Vagina (tissue), 2 donors: ENCODE measurements around the gene TSPAN32. TPM values are rescaled to one million over a fixed set of nuclear protein-coding genes. Genes with fewer than 3 reads are reported as not detected.

ENCODE experiments used
- DNase-seq, 2 donors: peaks; one replicate each; pipeline ENCODE4 v3.0.0-alpha.2; 2017; ENCODE audit errors: extremely low spot score in 2 of 2
- H3K27ac ChIP-seq: fragments of 200-600 bp; sonication (generic); one replicate; pipeline ENCODE4 v1.5.1; 2019
- H3K27me3 ChIP-seq: fragments of 200-600 bp; sonication (generic); one replicate; pipeline ENCODE4 v1.5.1; 2019
- H3K36me3 ChIP-seq, 2 donors: fragments of 200-600 bp; sonication (generic); one replicate each; pipeline ENCODE4 v1.5.1; 2017 to 2019
- H3K4me1 ChIP-seq: fragments of 200-600 bp; sonication (generic); one replicate; pipeline ENCODE4 v1.5.1; 2019
- H3K4me3 ChIP-seq, 2 donors: fragments of 200-600 bp; sonication (generic); 1 replicate in 1 of 2; 2 replicates in 1 of 2; pipeline ENCODE4 v1.5.1; 2016 to 2019
- H3K9me3 ChIP-seq: fragments of 200-600 bp; sonication (generic); one replicate; pipeline ENCODE4 v1.5.1; 2019
- CTCF ChIP-seq, 3 experiments: fragments of 450-650 bp in 2 of 3; fragments of 200-600 bp in 1 of 3; sonication (generic) in 1 of 3; IDR thresholded peaks; one replicate each; pipeline ENCODE4 v1.5.1; 2017 to 2019; ENCODE audit warnings: antibody characterized with exemption in 3 of 3, mild to moderate bottlenecking in 2 of 3, moderate library complexity in 2 of 3
- POLR2A ChIP-seq, 2 donors: fragments of 450-650 bp; IDR thresholded peaks; one replicate each; pipeline ENCODE4 v1.6.1; 2017; ENCODE audit warnings: antibody characterized with exemption in 2 of 2, mild to moderate bottlenecking in 2 of 2, moderate library complexity in 2 of 2
- POLR2AphosphoS5 ChIP-seq, 2 donors: sonication (generic); formaldehyde crosslinking; IDR thresholded peaks; one replicate each; pipeline ENCODE4 v1.9.0; 2017; ENCODE audit warnings: antibody characterized with exemption in 2 of 2, mild to moderate bottlenecking in 2 of 2, low read depth in 1 of 2; ENCODE audit not compliant: insufficient read depth in 1 of 2
- intact Hi-C: fragments of 100-400 bp; cut with DNase I; formaldehyde crosslinking; loops from one replicate; pipeline ENCODE4 v1.15.1; 2023
- total RNA-seq: library from RNA; depleted of rRNA; stranded (reverse); fragments of >200 nt; gene quantifications from one replicate; pipeline ENCODE4 v1.2.3, GENCODE V29; 2016

Gene TSPAN32, protein sequence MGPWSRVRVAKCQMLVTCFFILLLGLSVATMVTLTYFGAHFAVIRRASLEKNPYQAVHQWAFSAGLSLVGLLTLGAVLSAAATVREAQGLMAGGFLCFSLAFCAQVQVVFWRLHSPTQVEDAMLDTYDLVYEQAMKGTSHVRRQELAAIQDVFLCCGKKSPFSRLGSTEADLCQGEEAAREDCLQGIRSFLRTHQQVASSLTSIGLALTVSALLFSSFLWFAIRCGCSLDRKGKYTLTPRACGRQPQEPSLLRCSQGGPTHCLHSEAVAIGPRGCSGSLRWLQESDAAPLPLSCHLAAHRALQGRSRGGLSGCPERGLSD
- total RNA-seq: 3.7 TPM

DNA sequence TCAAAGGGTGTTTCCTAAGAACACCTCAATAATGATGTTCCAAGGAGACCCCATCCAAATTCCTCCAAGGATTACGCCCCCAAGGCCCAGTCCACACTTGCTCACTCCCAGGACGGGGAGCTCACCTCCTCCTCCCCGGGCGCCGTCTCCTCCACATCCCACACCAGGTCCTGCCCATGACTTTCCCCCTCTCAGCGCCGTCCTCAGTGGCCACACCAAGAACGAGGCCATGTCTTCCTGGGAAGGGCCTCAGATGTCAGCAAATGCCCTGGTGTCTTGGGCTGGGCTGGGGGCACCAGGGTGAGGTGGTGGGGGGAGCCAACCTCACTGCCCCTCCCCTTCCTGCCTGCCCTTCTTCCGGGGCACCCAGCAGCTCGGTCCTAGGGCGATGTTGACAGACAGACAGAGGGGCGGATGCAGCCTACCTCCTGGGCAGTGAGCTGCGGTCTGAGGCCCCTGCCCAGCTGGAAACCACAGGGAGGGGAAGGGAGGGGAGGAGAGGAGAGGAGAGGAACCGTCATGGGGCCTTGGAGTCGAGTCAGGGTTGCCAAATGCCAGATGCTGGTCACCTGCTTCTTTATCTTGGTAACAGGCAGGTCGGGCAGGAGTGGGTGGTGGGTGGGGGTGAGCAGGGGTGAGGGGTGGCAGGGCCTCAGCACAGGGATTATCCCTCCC is at the start of gene TSPAN32, which contains the start of gene C11orf21:
TSPAN32 (plus strand) TSS at position 383 of the 675 bp plus-strand sequence; CDS start at position 520, 137 bp downstream.
C11orf21 (minus strand) TSS at position 288 of the 675 bp plus-strand sequence; CDS start at position 178, 110 bp downstream.
- peak within 1 kb of the TSS in 1 of 2 donors; percentile 24 for H3K4me3 ChIP-seq
- intact Hi-C loops: loop anchor here (10.0 kb wide), 1 partner anchor 593 kb away; no protein-coding TSS in a partner anchor
- peak within 1 kb of the TSS; percentile 27 for H3K27ac ChIP-seq
- no peaks in the 10 kb centered on the region for H3K36me3 ChIP-seq
- H3K4me1 ChIP-seq: peaks cover 42% of the 10 kb centered on the region
- no peaks in the 10 kb centered on the region for H3K9me3 ChIP-seq
- no peaks in the 10 kb centered on the region for H3K27me3 ChIP-seq
- TF ChIP-seq CTCF (IDR thresholded peaks at IDR 0.05) (no peak), POLR2A (IDR thresholded peaks at IDR 0.05) (no peak), POLR2AphosphoS5 (IDR thresholded peaks at IDR 0.05; ENCODE audit: insufficient read depth in 1 of 2, low read depth in 1 of 2) (no peak)
- peak; percentile 77 to 93 for DNase-seq

DNA sequence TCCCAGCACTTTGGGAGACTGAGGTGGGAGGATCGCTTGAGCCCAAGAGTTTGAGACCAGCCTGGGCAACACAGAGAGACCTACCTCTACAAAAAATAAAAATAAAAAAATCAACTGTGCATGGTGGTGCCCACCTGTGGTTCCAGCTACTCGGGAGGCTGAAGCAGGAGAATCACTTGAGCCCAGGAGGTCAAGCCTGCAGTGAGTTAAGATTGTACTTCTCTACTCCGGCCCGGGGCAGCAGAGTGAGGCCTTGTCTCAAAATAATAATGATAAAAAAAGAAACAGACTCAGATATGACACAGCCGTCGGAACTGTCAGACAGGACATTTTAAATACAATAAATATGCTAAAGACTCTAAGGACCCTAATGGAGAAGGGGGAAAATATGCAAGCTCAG is 49.8 kb upstream of the TSPAN32 start:
- Histone ChIP-seq H3K27ac (no peak overlapping the region), H3K4me3 (no peak overlapping the region), H3K4me1 (no peaks in the 10 kb centered on the region), H3K27me3 (no peaks in the 10 kb centered on the region), H3K36me3 (no peaks in the 10 kb centered on the region), H3K9me3 (no peaks in the 10 kb centered on the region)
- no peak for DNase-seq
- TF ChIP-seq CTCF (IDR thresholded peaks at IDR 0.05) (no peak), POLR2AphosphoS5 (IDR thresholded peaks at IDR 0.05; ENCODE audit: insufficient read depth in 1 of 2, low read depth in 1 of 2) (no peak), POLR2A (IDR thresholded peaks at IDR 0.05) (no peak)
- intact Hi-C loops: no loop called here

GRCh38 chr11:2256293-2256913 is 45.4 kb upstream of the TSPAN32 start:
- H3K27me3 ChIP-seq: no peaks in the 10 kb centered on the region
- intact Hi-C loops: no loop called here
- H3K4me1 ChIP-seq: no peaks in the 10 kb centered on the region
- H3K27ac ChIP-seq: no peak overlapping the region
- no peak overlapping the region for H3K4me3 ChIP-seq
- DNase-seq: no peak
- H3K9me3 ChIP-seq: no peaks in the 10 kb centered on the region
- H3K36me3 ChIP-seq: no peaks in the 10 kb centered on the region
- TF ChIP-seq POLR2AphosphoS5 (IDR thresholded peaks at IDR 0.05; ENCODE audit: insufficient read depth in 1 of 2, low read depth in 1 of 2) (no peak), CTCF (IDR thresholded peaks at IDR 0.05) (no peak), POLR2A (IDR thresholded peaks at IDR 0.05) (no peak)

DNA sequence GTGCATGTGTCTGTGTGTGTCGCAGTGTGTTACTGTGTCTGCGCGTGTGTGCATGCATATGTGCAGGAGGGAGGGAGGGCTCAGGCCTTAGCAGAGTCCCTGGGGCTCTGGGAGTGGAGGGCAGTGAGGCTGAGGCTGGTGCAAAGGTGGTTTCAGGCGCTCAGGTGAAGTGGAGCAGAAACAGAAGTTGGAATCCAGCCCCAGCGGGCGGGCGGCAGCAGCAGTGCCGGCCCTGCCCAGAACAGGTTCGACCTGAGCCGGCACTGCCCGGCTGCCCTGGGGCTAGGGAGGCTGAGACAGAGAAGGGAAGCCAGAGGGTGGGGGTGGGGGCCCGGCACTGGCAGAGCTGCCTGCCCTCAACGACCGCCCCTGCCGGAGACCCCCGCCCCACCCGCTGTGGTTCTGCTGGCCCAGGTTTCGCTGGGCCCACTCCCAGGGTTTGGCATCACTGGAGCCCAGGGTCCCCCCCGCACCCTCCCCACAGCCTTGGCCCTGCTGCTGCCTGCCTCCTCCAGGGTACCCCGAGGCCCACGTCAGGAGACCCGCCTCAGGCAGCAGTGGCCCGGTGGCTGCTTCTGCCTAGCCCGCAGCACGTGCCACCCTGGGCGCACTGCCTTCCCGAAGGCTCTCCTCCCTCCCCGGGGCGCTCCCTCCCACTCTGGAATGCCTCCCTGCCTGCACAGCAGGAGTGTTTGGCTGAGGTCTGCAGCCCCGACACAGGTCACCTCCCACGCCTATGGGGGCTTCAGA is 44.7 kb upstream of the TSPAN32 start:
- no peaks in the 10 kb centered on the region for H3K4me1 ChIP-seq
- DNase-seq: peak in 1 of 2 donors; percentile 94
- intact Hi-C loops: no loop called here
- no peaks in the 10 kb centered on the region for H3K36me3 ChIP-seq
- no peaks in the 10 kb centered on the region for H3K9me3 ChIP-seq
- H3K27ac ChIP-seq: no peak overlapping the region
- TF ChIP-seq CTCF (IDR thresholded peaks at IDR 0.05): no peak
- peak in 1 of 2 donors; percentile 31 for TF ChIP-seq POLR2AphosphoS5 (IDR thresholded peaks at IDR 0.05; ENCODE audit: insufficient read depth in 1 of 2, low read depth in 1 of 2)
- H3K27me3 ChIP-seq: no peaks in the 10 kb centered on the region
- H3K4me3 ChIP-seq: no peak overlapping the region
